Peyer's patch (tissue), 4 donors: ENCODE measurements around the gene KDM5C. TPM values are rescaled to one million over a fixed set of nuclear protein-coding genes. Genes with fewer than 3 reads are reported as not detected.
A peak's percentile ranks its signal among the peaks of the same experiment; 100 is the strongest.

Source experiments
- DNase-seq, 3 donors: peaks; one replicate each; pipeline ENCODE4 v3.0.0-alpha.2; 2017 to 2019
- H3K27ac ChIP-seq, 4 donors: fragments of 200-600 bp; sonication (generic); one replicate each; pipeline ENCODE4 v1.5.1; 2016 to 2019
- H3K27me3 ChIP-seq, 2 donors: fragments of 200-600 bp; sonication (generic); one replicate each; pipeline ENCODE4 v1.5.1; 2019
- H3K36me3 ChIP-seq, 3 donors: fragments of 200-600 bp; sonication (generic); one replicate each; pipeline ENCODE4 v1.5.1; 2016 to 2019
- H3K4me1 ChIP-seq, 4 donors: fragments of 200-600 bp; sonication (generic); one replicate each; pipeline ENCODE4 v1.5.1; 2016 to 2019
- H3K4me3 ChIP-seq, 4 donors: fragments of 200-600 bp; sonication (generic); 1 replicate in 3 of 4; 2 replicates in 1 of 4; pipeline ENCODE4 v1.5.1; 2016 to 2019; ENCODE audit warnings: mild to moderate bottlenecking in 1 of 4
- H3K9me3 ChIP-seq, 4 donors: fragments of 200-600 bp; sonication (generic); one replicate each; pipeline ENCODE4 v1.5.1; 2016 to 2019; ENCODE audit warnings: mild to moderate bottlenecking in 1 of 4
- POLR2A ChIP-seq, 2 donors: fragments of 450-650 bp; IDR thresholded peaks; one replicate each; pipeline ENCODE4 v1.5.1; 2017; ENCODE audit warnings: antibody characterized with exemption in 2 of 2, mild to moderate bottlenecking in 2 of 2, moderate library complexity in 2 of 2
- total RNA-seq, 4 donors: library from RNA; depleted of rRNA; stranded (reverse); fragments of >200 nt; gene quantifications; one replicate each; pipeline ENCODE4 v1.1.0, GENCODE V29; 2016
- TF ChIP-seq, protein P1 (sequence below), 6 experiments: fragments of 450-650 bp in 4 of 6; fragments of 200-600 bp in 2 of 6; sonication (generic) in 1 of 6; IDR thresholded peaks; one replicate each; pipeline ENCODE4 v1.5.1; 2017 to 2019; ENCODE audit warnings: antibody characterized with exemption in 6 of 6, mild to moderate bottlenecking in 3 of 6, moderate library complexity in 1 of 6

The KDM5C gene
- total RNA-seq, 4 donors from 2014 or later: 77.4 to 176 (median 137) TPM

DNA sequence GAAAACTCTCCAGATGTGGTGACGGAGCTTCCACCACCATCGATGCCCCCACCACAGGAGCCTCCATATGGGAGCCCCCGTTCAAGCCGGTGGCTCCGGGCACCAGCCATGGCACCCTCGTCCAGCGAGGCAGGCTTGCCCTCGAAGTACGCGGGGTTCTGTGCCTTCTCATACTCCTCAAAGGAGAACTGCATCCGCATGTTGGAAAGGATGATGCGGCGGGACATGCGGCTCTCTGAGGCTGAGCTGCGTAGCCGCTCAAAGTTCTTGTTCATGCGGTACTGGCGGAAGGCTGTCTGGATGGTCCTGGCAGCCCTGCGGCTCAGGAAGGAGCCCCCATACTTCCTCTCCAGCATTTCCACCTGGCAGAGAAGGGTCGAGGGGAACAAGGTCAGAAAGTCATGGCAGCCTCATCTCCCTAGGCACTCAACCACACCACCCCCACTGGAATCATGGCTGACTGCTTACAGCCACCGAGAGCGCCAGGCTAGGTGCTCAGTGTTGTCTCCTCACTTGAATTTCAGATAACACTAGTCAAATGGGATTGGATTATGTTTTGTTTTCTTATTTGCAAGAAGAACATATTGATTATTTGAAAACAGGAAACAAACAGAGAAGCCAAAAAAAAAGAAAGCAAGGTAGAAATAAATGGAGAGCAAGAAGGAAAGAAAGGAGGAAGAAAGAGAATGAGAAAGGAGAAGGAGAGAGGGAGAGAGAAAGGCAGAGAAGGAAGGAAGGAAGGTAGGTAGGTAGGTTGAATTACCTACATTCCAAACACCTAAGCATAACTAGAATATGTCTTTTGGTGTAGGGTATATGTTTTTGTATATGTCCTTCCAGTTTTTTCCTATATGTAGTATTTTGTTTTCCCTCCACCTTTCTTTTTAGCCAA lies 29.8 kb upstream of the KDM5C start:
- H3K36me3 ChIP-seq: peaks cover 0 to 5% (median 0%) of the 10 kb centered on the region in 3 donors
- no peak for TF ChIP-seq POLR2A (IDR thresholded peaks at IDR 0.05)
- H3K4me1 ChIP-seq: no peaks in the 10 kb centered on the region
- no peak overlapping the region for H3K27ac ChIP-seq
- no peaks in the 10 kb centered on the region for H3K27me3 ChIP-seq
- no peak overlapping the region for H3K4me3 ChIP-seq
- no peaks in the 10 kb centered on the region for H3K9me3 ChIP-seq
- no peak for DNase-seq

DNA sequence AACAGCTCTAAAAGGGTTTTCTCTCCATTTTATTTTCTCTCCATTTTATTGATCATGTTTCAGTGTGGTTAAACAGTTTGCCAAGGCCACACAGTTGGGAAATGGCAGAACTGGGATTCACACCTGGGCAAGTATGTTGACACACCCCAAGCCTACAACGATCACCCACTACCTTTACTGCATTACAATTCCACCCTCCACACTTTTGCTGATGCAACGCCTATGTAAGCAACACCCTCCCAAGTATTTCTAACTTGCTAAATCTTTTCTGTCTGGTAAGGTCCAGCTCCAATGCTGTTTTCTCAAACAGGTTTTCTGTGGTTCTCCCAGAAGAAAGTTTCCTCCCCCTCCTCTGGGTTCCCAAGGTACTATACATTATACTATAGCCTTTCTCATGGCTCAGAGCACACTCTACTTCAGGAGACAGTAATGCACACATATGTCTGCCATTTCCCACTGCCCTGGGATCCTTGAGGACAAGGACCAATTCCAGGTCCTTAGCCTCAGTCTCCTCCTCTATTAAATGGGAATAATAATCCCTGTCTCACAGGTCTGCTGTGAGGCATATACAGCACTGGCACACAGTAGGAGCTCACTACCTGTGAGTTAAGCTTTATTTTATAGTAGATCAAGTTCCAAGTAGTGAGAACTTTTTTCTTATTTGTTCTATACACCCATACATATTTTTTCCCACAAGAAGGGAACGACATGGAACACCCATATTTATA lies 28.4 kb upstream of the KDM5C start:
- Histone ChIP-seq H3K9me3 (no peaks in the 10 kb centered on the region), H3K4me1 (no peaks in the 10 kb centered on the region), H3K27ac (no peak overlapping the region), H3K4me3 (no peak overlapping the region), H3K36me3 (peaks cover 0 to 5% (median 0%) of the 10 kb centered on the region in 3 donors), H3K27me3 (no peaks in the 10 kb centered on the region)
- TF ChIP-seq, protein P1, sequence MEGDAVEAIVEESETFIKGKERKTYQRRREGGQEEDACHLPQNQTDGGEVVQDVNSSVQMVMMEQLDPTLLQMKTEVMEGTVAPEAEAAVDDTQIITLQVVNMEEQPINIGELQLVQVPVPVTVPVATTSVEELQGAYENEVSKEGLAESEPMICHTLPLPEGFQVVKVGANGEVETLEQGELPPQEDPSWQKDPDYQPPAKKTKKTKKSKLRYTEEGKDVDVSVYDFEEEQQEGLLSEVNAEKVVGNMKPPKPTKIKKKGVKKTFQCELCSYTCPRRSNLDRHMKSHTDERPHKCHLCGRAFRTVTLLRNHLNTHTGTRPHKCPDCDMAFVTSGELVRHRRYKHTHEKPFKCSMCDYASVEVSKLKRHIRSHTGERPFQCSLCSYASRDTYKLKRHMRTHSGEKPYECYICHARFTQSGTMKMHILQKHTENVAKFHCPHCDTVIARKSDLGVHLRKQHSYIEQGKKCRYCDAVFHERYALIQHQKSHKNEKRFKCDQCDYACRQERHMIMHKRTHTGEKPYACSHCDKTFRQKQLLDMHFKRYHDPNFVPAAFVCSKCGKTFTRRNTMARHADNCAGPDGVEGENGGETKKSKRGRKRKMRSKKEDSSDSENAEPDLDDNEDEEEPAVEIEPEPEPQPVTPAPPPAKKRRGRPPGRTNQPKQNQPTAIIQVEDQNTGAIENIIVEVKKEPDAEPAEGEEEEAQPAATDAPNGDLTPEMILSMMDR (IDR thresholded peaks at IDR 0.05): no peak
- TF ChIP-seq POLR2A (IDR thresholded peaks at IDR 0.05): no peak
- no peak for DNase-seq

DNA sequence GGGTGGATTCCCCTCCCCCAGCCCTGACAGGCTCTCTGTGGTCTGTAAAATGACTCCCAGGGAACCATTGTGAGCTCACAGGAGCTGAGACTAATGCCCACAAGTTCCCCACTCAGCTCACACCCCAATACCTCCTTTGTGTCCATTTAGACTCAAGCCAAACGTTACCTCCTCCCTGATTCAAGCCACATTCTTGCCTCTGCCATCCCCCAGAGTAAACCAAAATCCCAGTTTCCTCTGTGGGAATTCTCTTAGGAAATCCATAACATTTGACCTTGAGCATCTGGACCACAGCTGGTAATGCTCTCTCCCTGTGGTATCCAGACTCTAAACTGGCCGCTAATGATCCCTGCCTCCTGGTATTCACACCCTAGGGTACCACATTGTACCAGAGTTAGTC lies 26.3 kb upstream of the KDM5C start:
- TF ChIP-seq POLR2A (IDR thresholded peaks at IDR 0.05): no peak
- TF ChIP-seq, protein P1 (IDR thresholded peaks at IDR 0.05): no peak
- Histone ChIP-seq H3K27me3 (no peaks in the 10 kb centered on the region), H3K4me1 (no peaks in the 10 kb centered on the region), H3K36me3 (peaks cover 0 to 5% (median 0%) of the 10 kb centered on the region in 3 donors), H3K4me3 (no peak overlapping the region), H3K27ac (no peak overlapping the region), H3K9me3 (no peaks in the 10 kb centered on the region)
- no peak for DNase-seq

DNA sequence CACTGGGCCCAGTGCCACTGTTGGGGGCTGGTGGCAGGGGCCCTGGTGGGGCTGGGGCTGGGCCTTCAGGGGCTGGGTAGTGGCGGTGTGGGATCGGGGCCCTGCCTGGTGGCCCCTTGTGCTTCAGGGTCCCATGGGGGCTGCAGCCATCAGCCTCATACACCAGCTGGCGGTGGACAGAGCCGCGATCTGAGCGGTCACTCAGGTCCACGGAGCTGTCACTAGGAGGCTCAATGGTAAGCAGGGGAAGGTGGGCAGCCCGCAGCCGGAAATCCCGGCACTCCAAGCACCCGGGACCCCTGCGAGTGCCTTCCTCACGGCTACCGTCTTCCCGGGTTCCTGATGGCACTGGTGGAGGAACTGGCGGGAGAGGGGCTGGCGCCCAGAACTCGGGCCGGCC lies 25.5 kb upstream of the KDM5C start:
- H3K36me3 ChIP-seq: peaks cover 0 to 5% (median 0%) of the 10 kb centered on the region in 3 donors
- H3K27me3 ChIP-seq: no peaks in the 10 kb centered on the region
- H3K9me3 ChIP-seq: no peaks in the 10 kb centered on the region
- no peak for TF ChIP-seq POLR2A (IDR thresholded peaks at IDR 0.05)
- TF ChIP-seq, protein P1 (IDR thresholded peaks at IDR 0.05): no peak
- H3K4me1 ChIP-seq: no peaks in the 10 kb centered on the region
- no peak overlapping the region for H3K4me3 ChIP-seq
- no peak overlapping the region for H3K27ac ChIP-seq
- DNase-seq: no peak

DNA sequence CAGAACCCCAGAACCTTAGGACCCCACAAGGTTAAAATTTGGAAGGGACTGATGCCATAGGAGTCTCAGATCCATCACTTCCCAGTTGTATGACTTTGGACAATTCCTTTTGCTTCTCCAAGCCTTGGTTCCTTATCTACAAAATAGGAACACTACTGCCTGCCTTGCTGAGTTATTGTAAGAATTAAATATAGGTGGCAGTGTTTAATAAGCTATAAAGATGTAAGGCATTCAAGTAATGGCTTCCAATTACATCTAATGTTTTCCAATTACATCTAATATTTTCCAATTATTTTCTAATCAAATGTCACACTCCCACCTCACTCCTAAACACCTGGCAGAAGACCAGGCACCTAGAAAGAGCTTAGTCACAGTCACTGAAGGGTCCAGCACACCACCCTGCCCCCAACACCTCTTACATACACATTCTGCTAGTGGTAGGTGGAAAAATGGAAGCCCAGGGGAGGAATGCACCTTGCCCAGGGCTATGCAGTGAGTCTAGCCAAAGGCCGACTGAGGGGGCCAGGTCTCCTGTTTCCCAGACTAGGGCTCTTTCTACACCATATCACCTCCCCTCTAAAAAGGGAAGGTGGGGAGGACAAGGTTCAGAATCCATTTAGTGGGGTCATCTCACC lies 24.5 kb upstream of the KDM5C start:
- H3K4me3 ChIP-seq: no peak overlapping the region
- no peaks in the 10 kb centered on the region for H3K9me3 ChIP-seq
- no peak for DNase-seq

More for the DNA sequence above, 24.5 kb upstream of the KDM5C start:
- Histone ChIP-seq H3K27me3 (no peaks in the 10 kb centered on the region), H3K36me3 (peaks cover 0 to 2% (median 0%) of the 10 kb centered on the region in 3 donors), H3K27ac (no peak overlapping the region), H3K4me1 (no peaks in the 10 kb centered on the region)
- TF ChIP-seq, protein P1 (IDR thresholded peaks at IDR 0.05): peak in 1 of 6 experiments; percentile 8
- no peak for TF ChIP-seq POLR2A (IDR thresholded peaks at IDR 0.05)
